Activated effector memory CD4-positive, alpha-beta T cell treated with Interleukin-2 at 50 U/mL for 16 hours (primary cell): ENCODE data around the gene PTPRN2.
"Not testable (repeated sequence)": the region's sequence is repeated elsewhere in the genome, so short reads cannot be mapped to it uniquely, and the experiment has no call there.

Experiments used
- DNase-seq: peaks from one replicate; pipeline ENCODE4 v3.0.0-alpha.2; 2020

PTPRN2 gene

DNA sequence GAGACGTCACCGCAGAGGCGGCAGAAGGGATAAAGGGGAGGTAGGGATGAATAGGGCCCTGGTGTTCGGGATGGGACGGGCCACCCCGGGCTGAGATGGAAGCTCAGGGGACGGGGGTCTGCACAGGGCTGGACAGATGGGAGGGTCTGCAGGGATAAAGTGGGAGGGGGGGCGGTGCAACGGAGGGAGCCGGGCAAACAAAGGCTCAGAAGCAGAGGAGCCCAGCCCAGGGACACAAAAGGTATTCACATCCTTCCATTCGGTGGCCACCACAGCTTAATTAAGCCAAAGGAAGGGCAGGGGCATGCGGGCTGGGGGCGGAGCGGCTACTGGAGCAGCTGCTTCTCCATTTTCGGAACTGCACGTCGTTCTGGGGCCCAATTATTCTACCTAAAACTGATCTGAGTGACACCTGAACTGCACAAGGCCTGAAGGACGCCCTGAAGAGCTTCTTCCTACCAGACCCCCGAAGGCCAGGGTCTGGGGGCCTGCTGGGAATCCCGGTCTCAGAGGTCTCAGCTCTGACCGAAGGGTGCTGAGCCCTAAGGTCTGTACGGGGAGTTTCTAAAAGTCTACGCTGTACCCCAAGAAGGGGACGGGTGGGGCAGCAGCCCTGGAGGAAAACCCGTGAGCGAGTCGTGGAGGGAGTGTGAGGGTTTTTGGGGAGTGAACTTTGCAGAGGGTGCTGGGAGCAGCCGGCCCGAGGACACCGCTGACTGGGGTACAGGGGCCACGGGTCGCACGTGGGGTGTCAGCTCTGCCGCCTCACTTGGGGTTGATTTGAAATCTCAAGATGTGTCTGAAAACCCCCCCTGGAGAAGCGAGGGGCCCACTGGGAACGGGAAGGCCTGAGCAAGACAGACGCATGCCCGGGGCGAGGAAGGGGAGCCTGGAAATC, 916.0 kb downstream of the PTPRN2 start:
- DNase-seq, result no peak

DNA sequence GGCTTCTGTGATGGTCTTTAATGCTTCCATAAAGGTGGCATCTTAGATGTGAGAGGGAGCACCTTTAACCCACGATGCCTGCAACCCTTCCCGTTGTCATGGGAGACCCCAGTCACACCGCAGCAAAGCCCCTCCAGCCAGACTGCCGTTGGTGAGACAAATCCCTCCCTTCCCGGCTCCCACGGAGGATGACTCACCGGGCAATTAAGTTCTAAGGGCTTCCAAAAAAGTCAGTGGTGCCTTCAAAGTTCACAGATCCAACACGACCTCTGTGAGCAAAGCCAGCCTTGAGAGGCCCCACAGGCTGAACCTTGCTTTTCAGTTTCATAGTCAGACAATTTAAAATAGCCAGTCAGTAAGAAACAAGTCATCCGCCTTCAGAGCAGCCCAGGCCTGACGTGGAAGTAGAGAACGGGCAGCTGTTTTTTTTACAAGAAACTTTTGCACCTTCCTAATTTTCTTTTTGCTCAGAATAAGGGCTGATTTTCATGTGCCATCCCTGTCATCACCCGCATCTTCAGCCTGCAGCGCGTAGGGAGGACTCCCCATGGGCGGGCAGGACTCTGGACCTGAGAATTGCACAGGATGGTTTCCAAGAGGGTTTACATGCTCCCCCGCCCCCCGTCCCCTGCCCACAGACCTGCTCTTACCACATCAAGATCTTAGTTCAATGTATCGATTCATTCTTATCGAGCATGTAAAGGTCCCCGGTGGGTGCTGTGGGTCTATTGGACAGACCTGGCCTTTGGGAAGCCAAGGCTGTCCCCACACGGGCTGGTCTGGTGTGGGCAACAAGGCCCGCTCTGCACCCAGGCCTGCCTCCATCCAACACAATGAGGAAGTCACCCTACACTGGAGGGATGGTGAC, 916.9 kb downstream of the PTPRN2 start:
- DNase-seq, result no peak

DNA sequence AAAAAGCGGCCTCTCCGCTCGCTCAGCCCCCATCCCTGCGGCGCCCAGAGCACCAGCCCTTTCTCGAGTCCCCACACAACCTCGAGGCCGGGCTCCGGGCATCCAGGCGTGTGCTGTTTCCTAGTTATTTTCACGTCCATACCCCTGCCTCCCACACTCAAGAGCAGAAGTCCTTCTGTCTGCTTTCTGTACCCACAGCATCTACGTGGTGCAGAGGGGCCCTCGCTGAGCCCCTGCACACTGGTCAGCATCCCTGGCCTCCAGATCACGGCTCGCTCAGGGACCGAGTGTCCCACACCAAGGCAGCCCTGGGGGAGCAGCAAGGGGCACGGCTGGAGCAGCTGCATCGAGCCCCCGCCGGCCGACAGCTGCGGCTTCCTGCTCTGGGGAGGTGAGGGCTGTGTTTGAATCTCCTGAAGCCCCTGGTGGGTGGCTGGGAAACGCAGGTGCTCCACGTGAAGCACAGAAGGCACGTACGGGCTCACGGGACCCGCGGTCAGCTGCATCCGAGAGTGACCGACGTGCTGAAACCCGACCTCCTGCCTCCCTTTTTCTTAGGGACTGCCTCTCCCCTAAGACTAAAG, 917.8 kb downstream of the PTPRN2 start:
- DNase-seq, result no peak

DNA sequence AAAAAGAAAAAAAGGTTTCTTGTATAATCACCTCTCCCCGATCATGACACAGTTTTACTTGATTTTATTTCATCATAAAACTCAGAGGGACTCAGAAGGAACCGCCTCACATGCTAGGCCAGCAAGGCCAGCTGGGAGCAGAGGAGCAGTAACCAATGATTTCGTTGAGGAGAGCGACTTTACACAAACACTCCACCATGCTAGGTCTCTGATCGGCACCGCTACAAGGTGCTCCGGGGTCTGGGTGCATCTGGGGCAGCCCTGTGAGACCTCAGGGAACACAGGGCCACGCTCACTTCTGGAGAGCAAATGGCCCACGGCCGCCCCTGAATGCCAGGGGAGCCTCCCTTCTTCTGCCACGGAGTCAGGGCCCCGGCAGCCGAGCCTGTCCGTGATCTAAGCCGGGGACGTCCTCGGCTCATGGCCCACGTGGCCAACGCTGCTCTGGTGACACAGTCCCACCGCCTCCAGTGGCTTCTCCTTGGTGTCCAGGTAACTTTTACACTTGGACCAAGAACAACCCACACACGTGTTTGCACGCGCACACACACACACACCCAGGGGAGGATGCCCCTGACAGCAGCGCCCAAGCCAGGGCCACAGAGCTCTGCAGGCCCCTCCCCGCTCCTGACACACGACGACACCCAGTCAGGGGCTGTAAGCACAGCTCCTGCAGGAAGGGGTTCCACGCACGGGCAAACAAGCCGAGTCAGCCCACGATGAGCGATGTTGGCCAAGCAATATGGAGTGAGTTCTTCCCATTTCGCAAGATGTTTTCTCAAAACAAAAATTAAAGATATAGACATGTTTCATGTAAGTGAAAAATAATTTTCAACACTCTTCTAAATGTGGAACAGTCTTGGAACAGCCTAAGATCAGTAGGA, 918.5 kb downstream of the PTPRN2 start:
- DNase-seq, result no peak

DNA sequence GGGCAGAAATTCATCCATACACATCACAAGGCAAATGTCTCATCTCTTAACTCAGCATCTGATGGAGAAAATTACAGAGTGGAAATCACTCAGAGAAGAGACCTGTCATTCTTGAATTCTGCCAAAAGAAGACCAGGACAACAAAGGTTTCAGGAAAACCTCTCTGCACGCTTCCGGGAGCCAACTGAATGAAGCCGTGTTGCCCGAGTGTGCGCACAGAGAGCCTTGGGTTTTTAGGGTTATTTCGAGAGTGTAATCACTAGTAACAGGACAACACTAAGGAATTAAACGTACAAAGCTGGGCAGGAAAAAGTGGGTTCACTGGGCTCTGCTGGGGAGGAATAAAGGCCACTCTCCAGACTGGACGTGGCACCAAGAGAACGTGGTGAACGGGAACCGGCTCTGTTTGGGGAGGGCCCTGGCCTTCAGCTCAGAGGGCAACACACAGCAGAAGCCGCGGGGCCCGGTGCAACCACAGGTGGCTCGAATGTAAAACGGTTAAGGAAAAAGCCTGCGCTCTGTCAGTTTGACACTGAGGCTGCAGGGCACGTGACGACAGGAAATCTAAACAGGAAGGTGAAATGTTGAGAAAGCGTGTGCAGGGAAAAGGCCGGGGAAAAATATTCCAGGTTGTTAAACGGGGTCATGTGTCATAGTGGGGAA, 919.3 kb downstream of the PTPRN2 start:
- DNase-seq, result no peak

DNA sequence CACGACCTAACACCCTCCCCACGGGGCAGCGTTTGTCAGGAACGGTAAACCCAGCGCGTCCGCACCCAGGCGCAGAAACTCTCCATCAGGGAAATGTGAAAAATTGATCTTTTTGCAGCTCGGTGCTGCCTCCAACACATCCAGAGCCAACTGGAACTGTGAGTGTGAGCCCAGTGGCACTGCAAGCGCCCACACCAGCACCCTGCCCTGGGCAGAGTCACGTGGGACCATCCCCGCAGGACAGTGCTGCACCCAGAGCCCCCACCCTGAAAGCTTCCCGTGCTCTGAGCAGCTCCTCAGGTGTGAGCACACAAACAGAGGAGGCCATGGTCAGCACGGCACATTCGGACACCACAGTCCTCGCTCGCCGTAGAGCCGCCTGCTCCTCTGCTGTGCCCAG, 919.9 kb downstream of the PTPRN2 start:
- no peak for DNase-seq

DNA sequence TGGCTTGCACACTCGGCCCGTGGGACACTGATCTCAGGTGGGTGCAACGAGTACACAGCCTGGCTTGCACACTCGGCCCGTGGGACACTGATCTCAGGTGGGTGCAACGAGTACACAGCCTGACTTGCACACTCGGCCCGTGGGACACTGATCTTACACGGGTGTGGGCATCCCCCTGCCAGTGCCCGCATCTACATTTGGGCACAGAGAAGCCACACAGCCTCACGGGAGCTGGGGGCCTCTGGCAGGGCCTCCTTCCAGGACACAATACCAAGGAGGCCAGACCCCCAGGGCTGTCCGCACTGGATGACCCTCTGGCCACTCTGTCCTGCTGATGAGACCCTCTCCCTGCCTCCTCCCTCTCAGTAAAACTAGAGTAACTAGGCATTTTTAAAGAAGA, 920.4 kb downstream of the PTPRN2 start:
- DNase-seq, result no peak

DNA sequence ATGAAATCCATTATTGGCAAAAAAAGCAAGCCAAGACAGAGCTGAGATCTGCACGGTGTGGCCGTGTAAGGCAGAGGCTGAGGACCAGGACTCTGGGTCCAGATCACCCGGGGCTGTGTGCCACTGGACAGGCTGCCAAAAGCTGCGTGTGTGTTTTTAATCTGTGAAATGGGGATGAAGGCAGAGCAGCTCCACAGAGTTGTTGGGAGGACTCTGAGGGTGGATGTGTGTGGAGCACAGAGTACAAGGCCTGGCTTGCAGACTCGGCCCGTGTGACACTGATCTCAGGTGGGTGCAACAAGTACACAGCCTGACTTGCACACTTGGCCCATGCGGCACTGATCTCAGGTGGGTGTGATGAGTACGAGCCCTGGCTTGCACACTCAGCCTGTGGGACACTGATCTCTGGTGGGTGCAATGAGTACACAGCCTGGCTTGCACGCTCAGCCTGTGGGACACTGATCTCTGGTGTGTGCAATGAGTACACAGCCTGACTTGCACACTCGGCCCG, 921.0 kb downstream of the PTPRN2 start:
- DNase-seq, result no peak

DNA sequence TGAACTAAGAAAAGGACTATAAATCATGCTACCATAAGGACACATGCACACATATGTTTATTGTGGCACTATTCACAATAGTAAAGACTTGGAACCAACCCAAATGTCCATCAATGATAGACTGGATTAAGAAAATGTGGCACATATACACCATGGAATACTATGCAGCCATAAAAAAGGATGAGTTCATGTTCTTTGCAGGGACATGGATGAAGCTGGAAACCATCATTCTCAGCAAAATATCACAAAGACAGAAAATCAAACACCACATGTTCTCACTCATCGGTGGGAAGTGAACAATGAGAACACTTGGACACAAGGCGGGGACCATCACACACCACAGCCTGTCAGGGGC, 922.0 kb downstream of the PTPRN2 start:
- not testable (repeated sequence) for DNase-seq

DNA sequence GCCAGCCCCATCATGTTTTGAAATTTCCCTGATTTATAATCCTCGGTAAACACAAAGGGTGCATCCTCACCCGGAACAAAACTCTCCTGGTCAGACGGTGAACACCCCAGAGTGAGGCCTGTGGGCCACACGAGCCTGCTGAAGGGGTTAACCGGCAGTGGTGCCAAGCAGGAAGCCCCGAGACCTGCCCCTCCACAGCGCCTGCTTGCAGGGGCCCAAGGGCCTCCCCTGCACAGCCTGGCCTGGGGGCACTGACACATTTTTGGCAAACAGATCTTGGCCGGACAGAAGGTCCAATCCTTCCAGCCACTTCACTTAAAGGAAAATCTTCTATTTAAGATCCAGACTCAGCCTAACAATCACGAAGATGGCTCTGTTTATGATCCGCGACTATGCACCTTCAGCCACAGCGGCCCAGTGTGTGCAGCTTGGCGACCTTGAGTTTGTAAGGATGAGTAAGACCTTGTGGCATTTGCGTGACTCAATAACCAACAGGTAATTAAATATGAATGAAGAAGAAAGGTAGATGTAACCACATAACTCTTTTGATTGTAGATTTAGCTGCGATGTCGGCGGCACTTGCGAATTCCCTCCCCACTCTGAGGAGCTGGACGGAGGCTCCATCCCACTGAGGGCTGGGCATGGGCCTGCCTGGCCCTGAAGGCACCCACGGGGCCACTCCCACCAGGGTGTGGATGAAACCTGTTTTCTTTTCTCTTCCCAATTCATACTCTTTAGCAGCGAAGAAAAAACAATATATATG, 922.6 kb downstream of the PTPRN2 start:
- DNase-seq, result no peak

DNA sequence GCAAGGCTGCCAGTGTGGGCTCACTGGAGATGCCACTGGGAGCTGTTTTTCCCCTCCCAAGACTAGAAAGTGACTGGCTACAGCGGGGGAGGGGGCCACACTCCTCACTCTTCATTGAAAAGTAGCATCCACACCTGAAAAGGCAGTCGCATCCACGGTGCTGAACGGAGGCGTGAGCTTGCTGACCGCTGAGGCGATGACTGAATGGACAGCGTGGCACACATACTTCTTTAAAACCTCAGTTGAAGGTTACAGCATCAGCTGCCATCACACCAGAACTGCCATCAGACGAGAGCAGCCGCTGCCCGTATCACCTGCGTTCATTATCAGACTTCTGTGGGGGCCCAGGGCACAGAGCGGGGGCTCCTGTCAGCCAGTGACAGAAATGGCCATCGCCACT, 923.6 kb downstream of the PTPRN2 start:
- no peak for DNase-seq

DNA sequence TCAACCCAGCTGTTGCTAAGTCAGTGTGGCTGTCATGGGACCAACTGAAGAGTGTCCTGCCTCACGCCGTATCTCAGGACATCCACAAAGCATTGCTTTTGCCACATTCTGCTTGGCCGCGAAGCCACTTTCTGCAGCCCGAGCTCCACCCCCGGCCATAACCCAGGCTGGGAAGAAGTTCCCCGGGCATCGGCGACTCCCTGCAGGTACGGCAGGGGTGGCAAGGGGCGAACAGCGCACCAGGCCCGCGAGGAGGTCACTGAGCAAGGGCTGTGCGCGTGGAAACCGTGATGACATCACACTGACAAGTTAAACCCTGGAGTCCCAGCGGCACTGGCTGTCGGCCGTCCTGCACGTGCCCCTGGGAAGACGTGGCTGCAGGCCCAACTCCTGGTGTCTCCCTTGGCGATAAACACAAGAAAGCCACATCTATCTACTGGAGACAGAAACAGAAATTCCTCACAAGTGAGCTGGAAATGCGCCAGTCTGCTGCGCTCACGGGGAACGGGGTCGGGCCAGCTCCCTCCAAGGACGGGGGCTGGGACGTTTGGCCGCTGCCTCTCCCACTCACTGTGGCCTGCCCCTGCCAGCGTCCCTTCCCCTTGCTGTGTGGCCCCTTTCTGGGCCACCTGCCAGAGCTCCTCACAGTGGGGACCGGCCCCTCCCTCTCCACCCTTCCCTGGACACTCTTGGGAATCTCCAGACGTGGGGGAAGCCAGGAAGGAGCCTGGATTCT, 924.5 kb downstream of the PTPRN2 start:
- no peak for DNase-seq

DNA sequence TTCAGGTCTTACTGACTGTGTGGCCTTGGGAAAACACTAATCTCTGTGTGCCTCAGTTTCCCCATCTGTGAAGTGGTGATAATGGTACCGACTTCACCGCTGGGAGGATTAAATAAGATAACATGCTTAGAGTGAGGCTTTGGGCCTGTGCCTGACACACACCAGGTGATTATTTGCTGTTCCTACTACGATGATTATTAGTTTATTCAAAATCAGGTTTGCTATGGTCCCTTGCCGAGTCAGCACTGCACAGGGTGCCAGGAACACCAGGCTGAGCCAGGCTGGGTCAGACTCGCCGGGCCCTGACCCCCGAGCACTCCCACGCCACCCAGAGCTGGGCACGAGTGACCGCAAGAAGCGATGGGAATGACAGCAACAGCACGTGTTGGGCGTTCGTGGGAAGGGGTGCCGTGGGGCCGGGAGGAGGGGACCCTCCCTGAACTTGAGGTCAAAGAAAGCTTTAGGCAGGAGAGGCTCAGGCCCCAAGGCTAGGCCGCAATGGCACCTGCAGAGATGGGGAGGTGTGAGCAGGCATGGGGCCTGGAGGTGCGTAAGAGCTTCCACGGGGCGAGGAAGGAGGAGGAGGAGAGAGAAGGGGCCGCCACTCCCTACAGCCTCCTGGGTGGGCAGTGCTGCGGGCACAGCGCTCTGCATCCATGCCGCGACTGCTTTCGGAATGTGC, 925.4 kb downstream of the PTPRN2 start:
- DNase-seq, result no peak

DNA sequence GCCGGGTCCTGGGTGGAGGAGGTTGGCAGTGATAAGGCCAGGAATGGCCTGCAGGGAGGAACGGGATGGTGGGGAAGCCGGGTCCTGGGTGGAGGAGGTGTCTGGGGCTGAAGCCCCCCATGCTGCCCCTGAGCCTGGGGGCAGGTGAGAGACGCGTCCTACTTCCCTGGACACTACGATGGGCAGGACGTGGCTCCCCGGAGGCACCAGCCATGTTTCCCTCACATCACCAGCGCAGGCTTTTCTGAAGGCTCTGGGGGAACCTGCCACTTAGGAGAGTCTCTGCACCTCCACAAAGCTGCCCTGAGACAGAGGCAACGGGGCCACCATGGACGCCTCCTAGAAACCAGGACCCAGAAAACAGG, 926.0 kb downstream of the PTPRN2 start:
- no peak for DNase-seq

DNA sequence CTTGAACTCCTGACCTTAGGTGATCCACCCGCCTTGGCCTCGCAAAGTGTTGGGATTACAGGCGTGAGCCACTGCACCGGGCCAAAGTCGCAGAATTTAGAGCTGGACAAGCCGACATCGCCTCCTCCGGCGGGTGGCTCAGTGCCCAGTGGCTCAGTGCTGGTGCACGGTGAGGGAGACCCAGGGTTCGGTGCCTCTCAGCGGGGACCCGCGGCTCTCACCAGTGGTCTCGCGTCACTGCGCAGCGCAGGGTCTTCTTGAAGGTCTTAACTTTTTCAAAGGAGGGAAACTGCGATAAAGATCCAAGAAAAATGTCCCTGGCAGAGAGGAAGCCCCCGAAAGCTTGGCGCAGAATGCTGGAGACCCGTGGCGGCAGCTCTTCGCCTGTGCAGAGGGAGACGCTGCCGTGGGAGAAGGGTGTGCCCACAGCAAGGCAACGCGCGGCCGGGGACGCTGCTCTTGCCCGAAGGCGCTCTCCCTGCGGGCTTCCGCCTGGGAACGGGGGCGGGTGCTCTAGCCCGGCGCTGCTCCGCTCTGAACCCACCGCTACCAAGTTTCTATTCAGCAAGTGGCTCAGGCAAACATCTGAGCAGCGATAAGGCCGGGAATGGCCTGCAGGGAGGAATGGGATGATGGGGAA, 926.5 kb downstream of the PTPRN2 start:
- no peak for DNase-seq

DNA sequence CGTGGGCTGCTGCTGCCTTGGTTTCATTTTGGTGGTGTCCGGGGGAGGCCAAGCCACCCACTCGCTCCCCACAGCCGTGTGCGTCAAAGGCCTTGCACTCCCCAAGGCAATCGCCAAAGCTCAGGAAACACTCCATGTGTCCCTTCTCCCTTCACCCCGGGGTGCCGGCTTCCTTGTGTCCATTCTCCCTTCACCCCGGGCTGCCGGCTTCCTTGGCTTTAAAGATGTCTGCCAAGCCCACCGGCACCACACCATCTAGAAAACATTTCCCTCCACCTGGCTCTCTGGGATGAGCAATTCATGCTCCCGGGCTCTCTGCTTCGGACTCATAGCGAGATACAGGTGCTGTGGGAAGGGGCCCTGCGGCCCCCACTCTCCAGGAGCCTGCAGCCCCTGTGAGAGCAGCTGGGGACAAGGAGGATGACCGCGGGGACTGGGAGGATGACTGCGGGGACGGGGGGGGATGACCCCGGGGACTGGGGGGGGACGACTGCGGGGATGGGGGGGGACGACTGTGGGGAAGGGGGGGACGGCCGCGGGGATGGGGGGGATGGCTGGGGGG, 928.7 kb downstream of the PTPRN2 start:
- DNase-seq, result no peak

DNA sequence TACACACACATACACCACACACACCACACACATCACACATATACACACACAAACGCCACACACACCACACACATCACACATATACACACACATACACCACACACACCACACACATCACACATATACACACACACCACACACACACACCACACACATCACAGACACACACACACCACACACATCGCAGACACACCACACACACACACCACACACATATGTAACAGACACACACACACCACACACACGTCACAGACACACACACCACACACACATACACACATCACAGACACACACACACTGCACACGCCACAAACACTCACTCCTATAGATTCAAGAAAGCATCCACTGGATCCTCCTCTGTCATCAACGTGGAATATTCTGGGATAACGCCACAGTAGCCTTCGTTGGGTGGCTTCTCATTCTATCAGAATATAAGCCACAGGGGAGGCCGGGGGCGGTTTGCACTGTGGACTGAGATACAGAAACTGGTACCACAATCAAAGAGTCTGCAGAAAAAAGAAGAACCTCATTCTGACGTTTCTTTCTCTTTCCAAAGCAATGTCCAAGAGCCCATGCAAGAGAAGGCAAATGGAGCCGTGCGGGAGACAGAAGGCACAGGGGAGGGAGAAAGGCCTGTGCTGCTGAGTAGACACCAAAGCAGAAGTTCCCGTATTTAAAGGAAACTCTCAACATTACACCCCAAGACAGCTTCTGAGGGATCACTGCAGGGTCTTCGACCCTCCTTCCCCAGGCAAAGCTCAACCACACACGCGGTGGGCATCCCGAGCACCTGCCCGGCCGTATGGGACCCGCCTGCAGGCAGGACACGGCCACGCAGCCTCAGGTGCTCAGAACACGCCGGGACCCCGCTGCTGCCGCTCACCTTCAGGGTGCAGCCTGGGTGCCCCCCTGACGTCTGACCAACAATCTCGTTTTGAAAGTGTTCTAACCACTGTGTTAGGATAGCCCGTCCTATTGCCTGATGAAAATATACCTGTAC, 929.6 kb downstream of the PTPRN2 start:
- no peak for DNase-seq
